ENCODE data around the gene SAMD4A.

SAMD4A gene

DNA sequence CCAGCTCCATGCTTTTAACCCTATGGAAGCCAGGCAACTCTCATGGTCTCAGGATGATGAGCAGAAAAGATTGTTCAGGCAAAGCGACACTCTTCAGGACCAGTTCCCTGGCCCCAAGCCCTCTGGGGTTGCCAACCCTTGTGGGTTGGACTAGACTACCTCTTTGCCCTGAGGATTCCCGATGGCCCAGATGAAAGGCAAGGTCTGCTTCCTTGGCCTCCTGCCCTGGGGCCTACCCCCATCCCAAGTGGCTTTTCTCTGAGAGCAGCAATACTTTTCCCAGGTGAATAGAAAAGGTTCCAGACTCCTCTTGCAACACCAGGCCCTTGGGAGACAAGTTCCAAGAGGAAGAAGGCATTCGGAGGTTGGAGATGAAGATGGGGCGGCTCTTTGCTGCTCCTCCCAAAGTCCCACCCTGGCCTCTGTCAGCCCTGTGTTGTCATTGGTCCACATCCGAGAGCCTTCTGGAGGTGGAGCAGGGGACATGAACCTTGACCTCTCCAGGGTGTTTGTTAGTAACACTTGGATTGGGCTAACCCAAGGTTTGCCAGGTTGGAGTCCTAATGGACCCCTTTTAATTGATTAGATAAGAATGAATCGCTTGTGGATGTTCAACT lies 204.6 kb downstream of the SAMD4A start:
- H3K4me1 ChIP-seq (ENCODE audit: control insufficient read depth, insufficient read depth, low read length, poor library complexity, severe bottlenecking): peaks cover 10% of the 10 kb centered on the region
- no peak for DNase-seq
- no peaks in the 10 kb centered on the region for H3K36me3 ChIP-seq (ENCODE audit: control insufficient read depth, insufficient read depth, low read length)
- no peaks in the 10 kb centered on the region for H3K27me3 ChIP-seq (replicated peaks; ENCODE audit: control insufficient read depth, insufficient read depth, low read length, poor library complexity, severe bottlenecking)
- H3K27ac ChIP-seq (ENCODE audit: insufficient read depth, low read length, poor library complexity, severe bottlenecking): no peak overlapping the region
- no peak overlapping the region for H3K4me3 ChIP-seq (ENCODE audit: insufficient read depth, low read depth, low read length, poor library complexity, severe bottlenecking)
- H3K9me3 ChIP-seq (ENCODE audit: control insufficient read depth, low read length): no peaks in the 10 kb centered on the region

DNA sequence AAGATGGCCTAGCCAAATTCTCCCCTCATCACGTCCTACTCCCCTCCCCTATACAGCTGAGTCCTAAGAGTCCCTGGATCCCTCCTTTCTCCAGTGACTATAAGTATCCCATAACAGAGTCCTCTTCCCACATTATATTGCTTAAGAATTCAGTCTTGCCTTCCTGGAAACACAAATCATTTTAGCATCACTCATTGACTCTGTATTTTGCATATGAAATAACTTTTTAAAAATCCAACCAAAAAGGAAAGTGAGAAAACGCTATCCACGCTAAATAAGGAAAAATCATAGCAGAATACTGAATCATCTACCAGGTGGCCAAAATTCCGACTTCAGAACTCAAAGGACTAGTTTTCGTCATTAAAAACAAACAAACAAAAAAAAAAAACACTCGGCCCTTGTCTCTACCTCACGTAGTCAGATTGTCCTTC lies 205.5 kb downstream of the SAMD4A start:
- no peaks in the 10 kb centered on the region for H3K36me3 ChIP-seq (ENCODE audit: control insufficient read depth, insufficient read depth, low read length)
- no peak overlapping the region for H3K4me3 ChIP-seq (ENCODE audit: insufficient read depth, low read depth, low read length, poor library complexity, severe bottlenecking)
- H3K4me1 ChIP-seq (ENCODE audit: control insufficient read depth, insufficient read depth, low read length, poor library complexity, severe bottlenecking): peaks cover 10% of the 10 kb centered on the region
- peak overlapping the region; percentile 33 for H3K27ac ChIP-seq (ENCODE audit: insufficient read depth, low read length, poor library complexity, severe bottlenecking)
- no peak for DNase-seq
- no peaks in the 10 kb centered on the region for H3K27me3 ChIP-seq (replicated peaks; ENCODE audit: control insufficient read depth, insufficient read depth, low read length, poor library complexity, severe bottlenecking)
- H3K9me3 ChIP-seq (ENCODE audit: control insufficient read depth, low read length): no peaks in the 10 kb centered on the region

DNA sequence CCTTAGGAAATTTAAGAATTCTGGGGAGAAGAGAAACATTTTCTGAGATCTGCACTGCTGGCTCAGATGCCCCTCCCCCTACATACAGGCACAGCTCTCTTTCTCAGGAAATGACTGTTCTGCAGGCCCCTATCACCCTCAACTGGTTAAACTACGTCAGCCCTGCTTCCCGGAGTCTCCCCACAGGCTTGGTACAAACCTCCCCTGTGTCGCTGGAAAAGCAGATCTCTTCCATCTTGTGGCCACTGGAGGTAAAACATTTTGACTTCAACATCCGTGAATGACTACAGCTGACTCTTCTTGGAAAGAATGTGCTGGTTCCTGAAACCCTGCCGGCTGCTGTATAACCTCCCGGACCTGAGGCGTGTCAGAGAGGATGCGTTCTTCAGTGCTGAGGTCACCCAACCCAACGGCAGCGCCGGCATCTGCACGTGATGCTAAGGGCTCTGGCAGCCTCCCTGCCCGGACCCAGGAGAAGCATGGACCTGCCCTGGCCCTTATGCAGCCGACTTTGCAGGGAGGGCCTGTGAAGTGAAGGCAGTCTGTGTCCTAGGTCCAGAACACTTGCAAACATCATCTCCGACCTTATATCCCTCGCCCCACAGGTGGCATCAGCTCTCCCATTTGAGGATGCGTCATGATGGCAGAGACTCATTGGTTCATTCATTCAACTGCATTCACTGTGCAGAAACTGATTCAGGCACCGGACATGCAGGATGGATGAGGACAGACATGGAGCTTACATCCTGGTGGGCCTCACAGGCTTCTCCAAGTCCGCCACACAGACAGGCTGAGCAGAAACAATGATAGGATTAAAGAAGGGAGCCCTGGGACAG lies 206.5 kb downstream of the SAMD4A start:
- H3K9me3 ChIP-seq (ENCODE audit: control insufficient read depth, low read length): no peaks in the 10 kb centered on the region
- peaks cover 10% of the 10 kb centered on the region for H3K4me1 ChIP-seq (ENCODE audit: control insufficient read depth, insufficient read depth, low read length, poor library complexity, severe bottlenecking)
- peak overlapping the region; percentile 47 for H3K27ac ChIP-seq (ENCODE audit: insufficient read depth, low read length, poor library complexity, severe bottlenecking)
- peak; percentile 48 to 60 (median 56) for DNase-seq
- H3K4me3 ChIP-seq (ENCODE audit: insufficient read depth, low read depth, low read length, poor library complexity, severe bottlenecking): peak overlapping the region; percentile 3
- H3K27me3 ChIP-seq (replicated peaks; ENCODE audit: control insufficient read depth, insufficient read depth, low read length, poor library complexity, severe bottlenecking): no peaks in the 10 kb centered on the region
- H3K36me3 ChIP-seq (ENCODE audit: control insufficient read depth, insufficient read depth, low read length): no peaks in the 10 kb centered on the region

DNA sequence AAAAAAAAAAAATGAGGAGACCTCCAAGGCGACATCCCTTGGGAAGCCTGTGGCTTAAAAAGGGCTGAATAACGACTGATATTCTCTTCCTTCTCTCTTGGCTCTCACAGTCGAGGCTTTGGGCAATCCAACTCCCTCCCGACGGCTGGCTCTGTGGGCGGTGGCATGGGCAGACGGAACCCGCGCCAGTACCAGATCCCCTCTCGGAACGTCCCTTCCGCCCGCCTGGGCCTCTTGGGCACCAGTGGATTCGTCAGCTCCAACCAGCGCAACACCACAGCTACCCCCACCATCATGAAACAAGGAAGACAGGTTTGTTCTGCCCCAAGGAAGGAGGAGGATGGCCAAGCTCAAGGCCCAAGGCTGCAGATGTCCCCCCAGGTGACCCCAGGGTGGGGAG lies 207.9 kb downstream of the SAMD4A start:
- no peak for DNase-seq
- H3K4me1 ChIP-seq (ENCODE audit: control insufficient read depth, insufficient read depth, low read length, poor library complexity, severe bottlenecking): peaks cover 10% of the 10 kb centered on the region
- no peaks in the 10 kb centered on the region for H3K36me3 ChIP-seq (ENCODE audit: control insufficient read depth, insufficient read depth, low read length)
- no peak overlapping the region for H3K4me3 ChIP-seq (ENCODE audit: insufficient read depth, low read depth, low read length, poor library complexity, severe bottlenecking)
- no peaks in the 10 kb centered on the region for H3K9me3 ChIP-seq (ENCODE audit: control insufficient read depth, low read length)
- H3K27me3 ChIP-seq (replicated peaks; ENCODE audit: control insufficient read depth, insufficient read depth, low read length, poor library complexity, severe bottlenecking): no peaks in the 10 kb centered on the region
- no peak overlapping the region for H3K27ac ChIP-seq (ENCODE audit: insufficient read depth, low read length, poor library complexity, severe bottlenecking)

GRCh38 chr14:54775486-54776140 lies 208.7 kb downstream of the SAMD4A start:
- Histone ChIP-seq H3K36me3 (ENCODE audit: control insufficient read depth, insufficient read depth, low read length) (no peaks in the 10 kb centered on the region), H3K4me1 (ENCODE audit: control insufficient read depth, insufficient read depth, low read length, poor library complexity, severe bottlenecking) (peaks cover 10% of the 10 kb centered on the region), H3K27me3 (replicated peaks; ENCODE audit: control insufficient read depth, insufficient read depth, low read length, poor library complexity, severe bottlenecking) (no peaks in the 10 kb centered on the region), H3K27ac (ENCODE audit: insufficient read depth, low read length, poor library complexity, severe bottlenecking) (no peak overlapping the region), H3K9me3 (ENCODE audit: control insufficient read depth, low read length) (no peaks in the 10 kb centered on the region), H3K4me3 (ENCODE audit: insufficient read depth, low read depth, low read length, poor library complexity, severe bottlenecking) (no peak overlapping the region)
- DNase-seq: no peak

GRCh38 chr14:54776361-54777001 lies 209.6 kb downstream of the SAMD4A start:
- Histone ChIP-seq H3K36me3 (ENCODE audit: control insufficient read depth, insufficient read depth, low read length) (no peaks in the 10 kb centered on the region), H3K4me3 (ENCODE audit: insufficient read depth, low read depth, low read length, poor library complexity, severe bottlenecking) (no peak overlapping the region), H3K4me1 (ENCODE audit: control insufficient read depth, insufficient read depth, low read length, poor library complexity, severe bottlenecking) (peaks cover 10% of the 10 kb centered on the region), H3K27ac (ENCODE audit: insufficient read depth, low read length, poor library complexity, severe bottlenecking) (no peak overlapping the region), H3K27me3 (replicated peaks; ENCODE audit: control insufficient read depth, insufficient read depth, low read length, poor library complexity, severe bottlenecking) (no peaks in the 10 kb centered on the region), H3K9me3 (ENCODE audit: control insufficient read depth, low read length) (no peaks in the 10 kb centered on the region)
- DNase-seq: peak in 1 of 3 donors; percentile 6

DNA sequence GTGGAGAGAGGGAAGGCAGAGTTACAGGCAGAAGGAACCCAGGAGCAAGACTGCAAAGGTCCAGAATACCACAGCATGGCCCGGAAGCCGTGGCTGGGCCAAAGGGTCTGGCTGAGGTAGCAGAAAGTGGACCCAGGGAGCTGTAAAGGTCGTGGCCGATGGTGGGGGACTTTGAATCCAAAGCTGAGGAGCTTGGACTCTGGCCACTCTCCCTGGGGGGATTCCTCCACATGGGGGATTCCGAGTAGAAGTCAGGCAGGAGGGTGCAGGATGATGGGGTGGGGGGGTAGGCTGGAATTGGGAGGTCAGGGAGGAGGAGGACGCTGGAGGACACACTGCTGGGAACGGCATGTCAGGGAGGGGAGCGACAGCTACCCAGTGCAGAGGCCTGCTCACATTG lies 210.5 kb downstream of the SAMD4A start:
- peaks cover 10% of the 10 kb centered on the region for H3K4me1 ChIP-seq (ENCODE audit: control insufficient read depth, insufficient read depth, low read length, poor library complexity, severe bottlenecking)
- no peaks in the 10 kb centered on the region for H3K36me3 ChIP-seq (ENCODE audit: control insufficient read depth, insufficient read depth, low read length)

DNA sequence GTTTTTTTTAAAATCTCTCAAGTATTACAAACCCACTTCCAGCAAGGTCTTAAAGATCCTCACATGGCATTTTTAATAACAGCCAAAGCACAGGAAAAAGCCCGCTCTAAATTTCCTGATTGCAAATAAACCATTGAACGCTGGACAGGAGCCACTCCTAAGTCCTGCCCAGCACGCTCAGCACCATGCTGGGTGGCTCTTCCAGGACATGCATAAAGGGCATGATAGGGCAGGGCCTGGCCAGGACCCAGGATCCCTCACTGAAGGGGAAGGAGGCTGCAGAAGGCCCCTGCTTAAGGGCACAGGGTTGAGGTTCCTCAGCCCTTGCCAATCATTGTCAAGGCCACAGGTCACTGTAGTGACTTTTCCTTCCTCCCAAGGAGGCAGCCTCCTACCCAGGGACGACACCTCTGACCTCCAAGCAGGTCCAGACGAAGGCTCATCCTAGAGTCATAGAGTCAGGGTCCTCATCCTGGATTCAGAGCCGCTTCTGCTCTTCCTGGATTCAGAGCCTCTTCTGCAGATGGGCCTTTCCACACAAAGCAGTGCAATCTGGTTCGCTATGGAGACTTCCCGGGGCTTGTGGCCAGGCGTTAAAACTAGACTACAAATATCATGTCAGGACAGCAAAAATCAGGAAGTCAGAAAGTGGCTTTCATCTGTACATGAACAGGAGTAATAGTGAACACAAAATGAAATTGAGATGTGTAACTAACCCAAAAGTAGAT lies 211.9 kb downstream of the SAMD4A start:
- Histone ChIP-seq H3K36me3 (ENCODE audit: control insufficient read depth, insufficient read depth, low read length) (no peaks in the 10 kb centered on the region), H3K27me3 (replicated peaks; ENCODE audit: control insufficient read depth, insufficient read depth, low read length, poor library complexity, severe bottlenecking) (no peaks in the 10 kb centered on the region), H3K9me3 (ENCODE audit: control insufficient read depth, low read length) (no peaks in the 10 kb centered on the region), H3K27ac (ENCODE audit: insufficient read depth, low read length, poor library complexity, severe bottlenecking) (no peak overlapping the region), H3K4me1 (ENCODE audit: control insufficient read depth, insufficient read depth, low read length, poor library complexity, severe bottlenecking) (peaks cover 2% of the 10 kb centered on the region), H3K4me3 (ENCODE audit: insufficient read depth, low read depth, low read length, poor library complexity, severe bottlenecking) (no peak overlapping the region)
- DNase-seq: no peak

More for the DNA sequence above, 210.5 kb downstream of the SAMD4A start:
- Histone ChIP-seq H3K27ac (ENCODE audit: insufficient read depth, low read length, poor library complexity, severe bottlenecking) (no peak overlapping the region), H3K4me3 (ENCODE audit: insufficient read depth, low read depth, low read length, poor library complexity, severe bottlenecking) (no peak overlapping the region), H3K9me3 (ENCODE audit: control insufficient read depth, low read length) (no peaks in the 10 kb centered on the region), H3K27me3 (replicated peaks; ENCODE audit: control insufficient read depth, insufficient read depth, low read length, poor library complexity, severe bottlenecking) (no peaks in the 10 kb centered on the region)
- DNase-seq: no peak

GRCh38 chr14:54781080-54781479 lies 214.2 kb downstream of the SAMD4A start:
- no peaks in the 10 kb centered on the region for H3K36me3 ChIP-seq (ENCODE audit: control insufficient read depth, insufficient read depth, low read length)
- H3K27me3 ChIP-seq (replicated peaks; ENCODE audit: control insufficient read depth, insufficient read depth, low read length, poor library complexity, severe bottlenecking): no peaks in the 10 kb centered on the region
- no peaks in the 10 kb centered on the region for H3K9me3 ChIP-seq (ENCODE audit: control insufficient read depth, low read length)
- DNase-seq: no peak
- no peaks in the 10 kb centered on the region for H3K4me1 ChIP-seq (ENCODE audit: control insufficient read depth, insufficient read depth, low read length, poor library complexity, severe bottlenecking)
- no peak overlapping the region for H3K4me3 ChIP-seq (ENCODE audit: insufficient read depth, low read depth, low read length, poor library complexity, severe bottlenecking)
- no peak overlapping the region for H3K27ac ChIP-seq (ENCODE audit: insufficient read depth, low read length, poor library complexity, severe bottlenecking)
